HEK293 (cell line): ENCODE measurements around the gene CAMK1G.

Experiments
- KLF9 ChIP-seq: fragments of 450-650 bp; formaldehyde crosslinking; IDR thresholded peaks from 2 replicates; pipeline ENCODE4 v1.5.1; 2016; ENCODE audit warnings: missing biosample characterization, missing genetic modification characterization, low read depth
- SALL2 ChIP-seq: fragments of 450-650 bp; formaldehyde crosslinking; IDR thresholded peaks from 2 replicates; pipeline ENCODE4 v1.5.0; 2017; ENCODE audit warnings: missing biosample characterization, mild to moderate bottlenecking, missing genetic modification characterization, borderline replicate concordance
- ZBTB17 ChIP-seq: fragments of 450-650 bp; formaldehyde crosslinking; IDR thresholded peaks from 2 replicates; pipeline ENCODE4 v1.5.1; 2016; ENCODE audit warnings: missing biosample characterization, missing genetic modification characterization
- ZEB2 ChIP-seq: fragments of 450-650 bp; formaldehyde crosslinking; IDR thresholded peaks from 2 replicates; pipeline ENCODE4 v1.5.1; 2016; ENCODE audit warnings: missing biosample characterization, missing genetic modification characterization
- ZNF24 ChIP-seq: fragments of 450-650 bp; formaldehyde crosslinking; IDR thresholded peaks from 2 replicates; pipeline ENCODE4 v1.5.1; 2016; ENCODE audit warnings: missing biosample characterization, missing genetic modification characterization
- ZNF335 ChIP-seq: fragments of 450-650 bp; formaldehyde crosslinking; conservative IDR thresholded peaks from 2 replicates; pipeline ENCODE4 v1.5.1; 2016; ENCODE audit warnings: missing biosample characterization, missing genetic modification characterization
- ZNF394 ChIP-seq: fragments of 450-650 bp; formaldehyde crosslinking; IDR thresholded peaks from 2 replicates; pipeline ENCODE4 v1.5.1; 2016; ENCODE audit warnings: missing biosample characterization, missing genetic modification characterization, mild to moderate bottlenecking, moderate library complexity, borderline replicate concordance
- ZNF558 ChIP-seq: fragments of 450-650 bp; formaldehyde crosslinking; IDR thresholded peaks from 2 replicates; pipeline ENCODE4 v1.5.1; 2016; ENCODE audit warnings: missing biosample characterization, missing genetic modification characterization
- ZNF639 ChIP-seq: fragments of 450-650 bp; formaldehyde crosslinking; IDR thresholded peaks from 2 replicates; pipeline ENCODE4 v1.5.1; 2016; ENCODE audit warnings: missing biosample characterization, missing genetic modification characterization
- ZNF776 ChIP-seq: fragments of 450-650 bp; formaldehyde crosslinking; IDR thresholded peaks from 2 replicates; pipeline ENCODE4 v1.5.0; 2017; ENCODE audit warnings: missing biosample characterization, missing genetic modification characterization, borderline replicate concordance
- ZSCAN4 ChIP-seq: fragments of 450-650 bp; formaldehyde crosslinking; IDR thresholded peaks from 2 replicates; pipeline ENCODE4 v1.5.1; 2017; ENCODE audit warnings: missing biosample characterization, missing genetic modification characterization
- TF ChIP-seq, protein P1 (sequence below): fragments of 450-650 bp; formaldehyde crosslinking; IDR thresholded peaks from 2 replicates; pipeline ENCODE4 v1.5.1; 2016; ENCODE audit warnings: missing biosample characterization, missing genetic modification characterization
- TF ChIP-seq, protein P2 (sequence below): IDR thresholded peaks from 2 replicates; pipeline ENCODE4 v1.6.1; 2011; ENCODE audit warnings: mild to moderate bottlenecking, low read depth, low read length, borderline replicate concordance

- TF ChIP-seq, protein P1, sequence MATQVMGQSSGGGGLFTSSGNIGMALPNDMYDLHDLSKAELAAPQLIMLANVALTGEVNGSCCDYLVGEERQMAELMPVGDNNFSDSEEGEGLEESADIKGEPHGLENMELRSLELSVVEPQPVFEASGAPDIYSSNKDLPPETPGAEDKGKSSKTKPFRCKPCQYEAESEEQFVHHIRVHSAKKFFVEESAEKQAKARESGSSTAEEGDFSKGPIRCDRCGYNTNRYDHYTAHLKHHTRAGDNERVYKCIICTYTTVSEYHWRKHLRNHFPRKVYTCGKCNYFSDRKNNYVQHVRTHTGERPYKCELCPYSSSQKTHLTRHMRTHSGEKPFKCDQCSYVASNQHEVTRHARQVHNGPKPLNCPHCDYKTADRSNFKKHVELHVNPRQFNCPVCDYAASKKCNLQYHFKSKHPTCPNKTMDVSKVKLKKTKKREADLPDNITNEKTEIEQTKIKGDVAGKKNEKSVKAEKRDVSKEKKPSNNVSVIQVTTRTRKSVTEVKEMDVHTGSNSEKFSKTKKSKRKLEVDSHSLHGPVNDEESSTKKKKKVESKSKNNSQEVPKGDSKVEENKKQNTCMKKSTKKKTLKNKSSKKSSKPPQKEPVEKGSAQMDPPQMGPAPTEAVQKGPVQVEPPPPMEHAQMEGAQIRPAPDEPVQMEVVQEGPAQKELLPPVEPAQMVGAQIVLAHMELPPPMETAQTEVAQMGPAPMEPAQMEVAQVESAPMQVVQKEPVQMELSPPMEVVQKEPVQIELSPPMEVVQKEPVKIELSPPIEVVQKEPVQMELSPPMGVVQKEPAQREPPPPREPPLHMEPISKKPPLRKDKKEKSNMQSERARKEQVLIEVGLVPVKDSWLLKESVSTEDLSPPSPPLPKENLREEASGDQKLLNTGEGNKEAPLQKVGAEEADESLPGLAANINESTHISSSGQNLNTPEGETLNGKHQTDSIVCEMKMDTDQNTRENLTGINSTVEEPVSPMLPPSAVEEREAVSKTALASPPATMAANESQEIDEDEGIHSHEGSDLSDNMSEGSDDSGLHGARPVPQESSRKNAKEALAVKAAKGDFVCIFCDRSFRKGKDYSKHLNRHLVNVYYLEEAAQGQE (tag by site-specific recombination) = no peak
- TF ChIP-seq ZNF335 (tag by site-specific recombination) (no peak), ZNF558 (tag by site-specific recombination) (no peak), ZNF776 (tag by site-specific recombination) (no peak), ZNF639 (no peak), ZNF24 (no peak), ZSCAN4 (tag by site-specific recombination) (no peak), ZNF394 (tag by site-specific recombination) (no peak), SALL2 (tag by site-specific recombination) (no peak), KLF9 (no peak), ZEB2 (tag by site-specific recombination) (no peak), ZBTB17 (tag by site-specific recombination) (no peak)
- TF ChIP-seq, protein P2, sequence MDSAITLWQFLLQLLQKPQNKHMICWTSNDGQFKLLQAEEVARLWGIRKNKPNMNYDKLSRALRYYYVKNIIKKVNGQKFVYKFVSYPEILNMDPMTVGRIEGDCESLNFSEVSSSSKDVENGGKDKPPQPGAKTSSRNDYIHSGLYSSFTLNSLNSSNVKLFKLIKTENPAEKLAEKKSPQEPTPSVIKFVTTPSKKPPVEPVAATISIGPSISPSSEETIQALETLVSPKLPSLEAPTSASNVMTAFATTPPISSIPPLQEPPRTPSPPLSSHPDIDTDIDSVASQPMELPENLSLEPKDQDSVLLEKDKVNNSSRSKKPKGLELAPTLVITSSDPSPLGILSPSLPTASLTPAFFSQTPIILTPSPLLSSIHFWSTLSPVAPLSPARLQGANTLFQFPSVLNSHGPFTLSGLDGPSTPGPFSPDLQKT = no peak
Observed at GRCh38 chr1:209624558-209625549, 41.3 kb downstream of the CAMK1G start.
